SU-DHL-6 (cell line): ENCODE measurements around the gene SEH1L.

ENCODE experiments used
- H2AFZ ChIP-seq: fragments of 200-600 bp; sonication (generic); 2 replicates; pipeline ENCODE4 v1.6.1; 2014; ENCODE audit warnings: low read depth, mild to moderate bottlenecking, moderate library complexity, mixed read lengths, antibody characterized with exemption, low read length; ENCODE audit not compliant: severe bottlenecking
- H3F3A ChIP-seq: fragments of 200-600 bp; shearing (Covaris generic); 2 replicates; pipeline ENCODE4 v1.6.0; 2016; ENCODE audit warnings: antibody characterized with exemption, mild to moderate bottlenecking; ENCODE audit not compliant: insufficient read depth
- H3K27ac ChIP-seq: fragments of 200-600 bp; sonication (generic); 2 replicates; pipeline ENCODE4 v1.5.1; 2016; ENCODE audit warnings: low read depth, mild to moderate bottlenecking, low read length, moderate library complexity, mixed read lengths
- H3K27me3 ChIP-seq: fragments of 200-600 bp; sonication (generic), shearing (Covaris generic); 2 replicates; pipeline ENCODE4 v1.6.0; 2014; ENCODE audit warnings: mild to moderate bottlenecking, low read length
- H3K36me3 ChIP-seq: fragments of 200-600 bp; sonication (generic); 2 replicates; pipeline ENCODE4 v1.6.1; 2014; ENCODE audit warnings: mild to moderate bottlenecking, low read length, mixed read lengths
- H3K4me2 ChIP-seq: fragments of 300-600, 200-600 bp; shearing (Covaris generic), sonication (generic); 2 replicates; pipeline ENCODE4 v1.6.0; 2014; ENCODE audit warnings: low read length, low read depth, mild to moderate bottlenecking; ENCODE audit not compliant: poor library complexity, severe bottlenecking
- H3K4me3 ChIP-seq: fragments of 200-600 bp; sonication (generic); 2 replicates; pipeline ENCODE4 v1.5.1; 2014; ENCODE audit warnings: antibody characterized with exemption, low read length, mild to moderate bottlenecking, mixed read lengths; ENCODE audit not compliant: insufficient read depth, poor library complexity, severe bottlenecking
- H3K79me2 ChIP-seq: fragments of 200-600 bp; sonication (generic); 2 replicates; pipeline ENCODE4 v1.6.1; 2014; ENCODE audit warnings: mild to moderate bottlenecking, low read length, moderate library complexity; ENCODE audit not compliant: insufficient read depth
- H3K9ac ChIP-seq: fragments of 200-600 bp; sonication (generic); 2 replicates; pipeline ENCODE4 v1.7.0; 2014; ENCODE audit warnings: mild to moderate bottlenecking, low read length
- H3K9me2 ChIP-seq: fragments of 200-600 bp; sonication (generic); replicated peaks from 2 replicates; pipeline ENCODE4 v1.6.1; 2014; ENCODE audit warnings: low read length; ENCODE audit not compliant: insufficient read depth
- H3K9me3 ChIP-seq: fragments of 200-600 bp; sonication (generic); 2 replicates; pipeline ENCODE4 v1.6.1; 2014; ENCODE audit warnings: low read length, mixed read lengths; ENCODE audit not compliant: insufficient read depth
- H4K20me1 ChIP-seq: fragments of 200-600 bp; sonication (generic); 2 replicates; pipeline ENCODE4 v1.6.1; 2014; ENCODE audit warnings: low read depth, mild to moderate bottlenecking, antibody characterized with exemption, low read length, moderate library complexity, mixed read lengths
- EZH2phosphoT487 ChIP-seq: fragments of 200-600 bp; sonication (generic), shearing (Covaris generic); conservative IDR thresholded peaks from 2 replicates; pipeline ENCODE4 v1.6.1; 2018; ENCODE audit warnings: mild to moderate bottlenecking, antibody characterized with exemption, low read length, moderate library complexity, mixed read lengths
- TF ChIP-seq, protein P1 (sequence below): fragments of 200-600 bp; sonication (generic); IDR thresholded peaks from one replicate; pipeline ENCODE4 v1.5.1; 2017; ENCODE audit warnings: antibody characterized with exemption, mild to moderate bottlenecking, low read length, moderate library complexity; ENCODE audit not compliant: insufficient read depth, poor library complexity, severe bottlenecking

Gene SEH1L

DNA sequence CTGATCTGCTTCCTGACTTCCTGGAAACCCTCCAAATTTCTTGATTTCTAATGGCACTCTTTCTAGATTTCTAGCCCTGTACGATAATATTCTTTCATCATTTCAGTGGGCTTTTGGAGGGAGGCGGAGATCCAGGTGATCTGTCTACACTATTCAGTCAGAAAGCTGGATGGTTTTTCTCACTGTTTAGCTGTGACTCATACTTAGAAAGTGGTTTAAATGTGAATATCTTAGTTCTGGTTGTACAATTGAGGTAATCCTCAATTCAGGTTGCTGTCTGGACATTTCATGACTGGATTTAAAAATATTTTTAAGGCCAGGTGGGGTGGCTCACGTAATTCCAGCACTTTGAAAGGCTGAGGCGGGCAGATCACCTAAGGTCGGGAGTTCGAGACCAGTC, 20.8 kb downstream of the SEH1L start:
- Histone ChIP-seq H3K4me3 (no peak overlapping the region), H3K79me2 (peaks cover 3% of the 10 kb centered on the region; the same call in 1 of the 2 replicates), H2AFZ (no peak overlapping the region), H3K9me3 (no peaks in the 10 kb centered on the region), H4K20me1 (no peaks in the 10 kb centered on the region), H3K27ac (no peak overlapping the region), H3K27me3 (no peaks in the 10 kb centered on the region), H3K36me3 (peaks cover 17% of the 10 kb centered on the region; the same call in 1 of the 2 replicates), H3F3A (no peaks in the 10 kb centered on the region), H3K9me2 (no peaks in the 10 kb centered on the region), H3K4me2 (no peak overlapping the region), H3K9ac (no peak overlapping the region)
- TF ChIP-seq EZH2phosphoT487: no peak
- TF ChIP-seq, protein P1, sequence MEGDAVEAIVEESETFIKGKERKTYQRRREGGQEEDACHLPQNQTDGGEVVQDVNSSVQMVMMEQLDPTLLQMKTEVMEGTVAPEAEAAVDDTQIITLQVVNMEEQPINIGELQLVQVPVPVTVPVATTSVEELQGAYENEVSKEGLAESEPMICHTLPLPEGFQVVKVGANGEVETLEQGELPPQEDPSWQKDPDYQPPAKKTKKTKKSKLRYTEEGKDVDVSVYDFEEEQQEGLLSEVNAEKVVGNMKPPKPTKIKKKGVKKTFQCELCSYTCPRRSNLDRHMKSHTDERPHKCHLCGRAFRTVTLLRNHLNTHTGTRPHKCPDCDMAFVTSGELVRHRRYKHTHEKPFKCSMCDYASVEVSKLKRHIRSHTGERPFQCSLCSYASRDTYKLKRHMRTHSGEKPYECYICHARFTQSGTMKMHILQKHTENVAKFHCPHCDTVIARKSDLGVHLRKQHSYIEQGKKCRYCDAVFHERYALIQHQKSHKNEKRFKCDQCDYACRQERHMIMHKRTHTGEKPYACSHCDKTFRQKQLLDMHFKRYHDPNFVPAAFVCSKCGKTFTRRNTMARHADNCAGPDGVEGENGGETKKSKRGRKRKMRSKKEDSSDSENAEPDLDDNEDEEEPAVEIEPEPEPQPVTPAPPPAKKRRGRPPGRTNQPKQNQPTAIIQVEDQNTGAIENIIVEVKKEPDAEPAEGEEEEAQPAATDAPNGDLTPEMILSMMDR: no peak

- H3K27me3 ChIP-seq: no peaks in the 10 kb centered on the region
- no peak overlapping the region for H2AFZ ChIP-seq
- TF ChIP-seq, protein P1: no peak
- no peaks in the 10 kb centered on the region for H3F3A ChIP-seq
- H3K27ac ChIP-seq: no peak overlapping the region
- no peaks in the 10 kb centered on the region for H3K79me2 ChIP-seq
- no peaks in the 10 kb centered on the region for H4K20me1 ChIP-seq
- H3K9ac ChIP-seq: no peak overlapping the region
- no peaks in the 10 kb centered on the region for H3K9me3 ChIP-seq
- peaks cover 15% of the 10 kb centered on the region; the same call in 1 of the 2 replicates for H3K36me3 ChIP-seq
- H3K4me2 ChIP-seq: no peak overlapping the region
- H3K4me3 ChIP-seq: no peak overlapping the region
- no peaks in the 10 kb centered on the region for H3K9me2 ChIP-seq
Observed at GRCh38 chr18:12973562-12974213, 25.9 kb downstream of the SEH1L start.

GRCh38 chr18:12975488-12975887, 27.7 kb downstream of the SEH1L start:
- TF ChIP-seq, protein P1: no peak
- Histone ChIP-seq H3K27ac (no peak overlapping the region), H3F3A (no peaks in the 10 kb centered on the region), H3K79me2 (no peaks in the 10 kb centered on the region), H4K20me1 (no peaks in the 10 kb centered on the region), H3K4me3 (no peak overlapping the region), H3K9ac (no peak overlapping the region), H3K4me2 (no peak overlapping the region), H3K27me3 (no peaks in the 10 kb centered on the region), H3K9me3 (no peaks in the 10 kb centered on the region), H3K9me2 (no peaks in the 10 kb centered on the region), H3K36me3 (peaks cover 17% of the 10 kb centered on the region; the same call in 1 of the 2 replicates), H2AFZ (no peak overlapping the region)
